KMS-11 (cell line): ENCODE data around the gene DNAJC3.
"Not testable (repeated sequence)": the region's sequence is repeated elsewhere in the genome, so short reads cannot be mapped to it uniquely, and the experiment has no call there.

Experiments
- H2AFZ ChIP-seq: fragments of 200-600 bp; sonication (generic); 2 replicates; pipeline ENCODE4 v1.6.1; 2016; ENCODE audit warnings: antibody characterized with exemption, mixed run types, low read depth
- H3K27ac ChIP-seq: fragments of 200-600 bp; sonication (generic); 2 replicates; pipeline ENCODE4 v1.6.1; 2016; ENCODE audit warnings: mild to moderate bottlenecking, mixed run types
- H3K27me3 ChIP-seq: fragments of 200-600 bp; sonication (generic); 2 replicates; pipeline ENCODE4 v1.6.1; 2017; ENCODE audit warnings: mild to moderate bottlenecking, low read depth, mixed run types, moderate library complexity; ENCODE audit not compliant: insufficient read depth
- H3K36me3 ChIP-seq: fragments of 200-600 bp; sonication (generic); 2 replicates; pipeline ENCODE4 v1.6.1; 2017; ENCODE audit warnings: mild to moderate bottlenecking, mixed run types; ENCODE audit not compliant: insufficient read depth
- H3K4me1 ChIP-seq: fragments of 200-600 bp; sonication (generic); 2 replicates; pipeline ENCODE4 v1.6.1; 2016; ENCODE audit warnings: mild to moderate bottlenecking, low read depth, mixed run types; ENCODE audit not compliant: poor library complexity, severe bottlenecking
- H3K4me2 ChIP-seq: fragments of 200-600 bp; sonication (generic); 2 replicates; pipeline ENCODE4 v1.7.0; 2016; ENCODE audit warnings: mild to moderate bottlenecking, mixed run types
- H3K4me3 ChIP-seq: fragments of 200-600 bp; sonication (generic); IDR thresholded peaks from 2 replicates; pipeline ENCODE4 v1.6.1; 2017; ENCODE audit warnings: low read depth, low read length, mixed read lengths; ENCODE audit not compliant: insufficient read depth
- H3K79me2 ChIP-seq: fragments of 200-600 bp; sonication (generic); 2 replicates; pipeline ENCODE4 v1.6.1; 2016; ENCODE audit warnings: low read depth, mixed run types; ENCODE audit not compliant: insufficient read depth
- H3K9ac ChIP-seq: fragments of 200-600 bp; sonication (generic); 2 replicates; pipeline ENCODE4 v1.6.1; 2016; ENCODE audit warnings: mild to moderate bottlenecking, mixed run types
- H4K20me1 ChIP-seq: fragments of 200-600 bp; sonication (generic); 2 replicates; pipeline ENCODE4 v1.6.1; 2016; ENCODE audit warnings: mild to moderate bottlenecking, mixed run types; ENCODE audit not compliant: insufficient read depth
- CTCF ChIP-seq: fragments of 200-600 bp; sonication (generic); conservative IDR thresholded peaks from 2 replicates; pipeline ENCODE4 v1.6.1; 2017; ENCODE audit warnings: low read depth, mild to moderate bottlenecking, antibody characterized with exemption, low read length, moderate library complexity, mixed read lengths

DNAJC3 gene

GRCh38 chr13:95749545-95749944 is 72.6 kb downstream of the DNAJC3 start:
- no peak for TF ChIP-seq CTCF

GRCh38 chr13:95752677-95753076 is 75.7 kb downstream of the DNAJC3 start:
- TF ChIP-seq CTCF = no peak
- Histone ChIP-seq H3K79me2 (no peaks in the 10 kb centered on the region), H3K4me1 (no peaks in the 10 kb centered on the region), H3K4me3 (no peak overlapping the region), H3K9ac (no peak overlapping the region), H3K27ac (no peak overlapping the region), H3K4me2 (no peak overlapping the region), H2AFZ (no peak overlapping the region), H3K27me3 (no peaks in the 10 kb centered on the region), H4K20me1 (no peaks in the 10 kb centered on the region), H3K36me3 (no peaks in the 10 kb centered on the region)

More at GRCh38 chr13:95749545-95749944, 72.6 kb downstream of the DNAJC3 start:
- H3K4me1 ChIP-seq = no peaks in the 10 kb centered on the region
- H3K9ac ChIP-seq = no peak overlapping the region
- H3K4me3 ChIP-seq = no peak overlapping the region
- no peaks in the 10 kb centered on the region; the same call in 1 of the 2 replicates for H3K36me3 ChIP-seq
- H3K4me2 ChIP-seq = no peak overlapping the region
- no peaks in the 10 kb centered on the region for H3K27me3 ChIP-seq
- H2AFZ ChIP-seq = no peak overlapping the region
- no peaks in the 10 kb centered on the region for H3K79me2 ChIP-seq
- H3K27ac ChIP-seq = no peak overlapping the region
- H4K20me1 ChIP-seq = no peaks in the 10 kb centered on the region

GRCh38 chr13:95754069-95754468 is 77.1 kb downstream of the DNAJC3 start:
- Histone ChIP-seq H2AFZ (no peak overlapping the region), H3K36me3 (no peaks in the 10 kb centered on the region), H3K4me3 (no peak overlapping the region), H3K9ac (no peak overlapping the region), H3K4me2 (no peak overlapping the region), H3K27ac (no peak overlapping the region), H3K79me2 (no peaks in the 10 kb centered on the region), H4K20me1 (no peaks in the 10 kb centered on the region), H3K27me3 (no peaks in the 10 kb centered on the region), H3K4me1 (no peaks in the 10 kb centered on the region)
- TF ChIP-seq CTCF = no peak

GRCh38 chr13:95756072-95756471 is 79.1 kb downstream of the DNAJC3 start:
- Histone ChIP-seq H3K36me3 (no peaks in the 10 kb centered on the region), H3K27me3 (no peaks in the 10 kb centered on the region), H2AFZ (no peak overlapping the region), H3K4me3 (no peak overlapping the region), H3K9ac (no peak overlapping the region), H3K79me2 (no peaks in the 10 kb centered on the region), H3K27ac (no peak overlapping the region), H3K4me2 (no peak overlapping the region), H4K20me1 (no peaks in the 10 kb centered on the region), H3K4me1 (no peaks in the 10 kb centered on the region)
- TF ChIP-seq CTCF = no peak

- H3K79me2 ChIP-seq, H3K4me1 ChIP-seq, H3K9ac ChIP-seq, H3K36me3 ChIP-seq, H4K20me1 ChIP-seq, H3K4me2 ChIP-seq, H3K27ac ChIP-seq, H2AFZ ChIP-seq, H3K4me3 ChIP-seq, H3K27me3 ChIP-seq: not testable (repeated sequence)
Observed at GRCh38 chr13:95762626-95763025, 85.7 kb downstream of the DNAJC3 start.
